Measurements from ENCODE around the gene CNPY1.

- no peak for TF ChIP-seq CTCF (IDR thresholded peaks at IDR 0.05)
- no peak for TF ChIP-seq POLR2AphosphoS5 (IDR thresholded peaks at IDR 0.05; ENCODE audit: low read depth, low read length)
- TF ChIP-seq REST (IDR thresholded peaks at IDR 0.05; ENCODE audit: insufficient read depth in 1 of 2, low read depth in 2 of 2, low read length in 1 of 2), result no peak
These were observed 54.5 kb downstream of the CNPY1 start for GRCh38 chr7:155491812-155492211.

Measured in Panc1 (cell line).